ENCODE results near the gene QPCTL. TPM values are rescaled to one million over a fixed set of nuclear protein-coding genes. Genes with fewer than 3 reads are reported as not detected.
A peak's percentile ranks its signal among the peaks of the same experiment; 100 is the strongest.

QPCTL gene
- total and polyA plus RNA-seq, 2 of the 13 experiments (the other 11 are each of a cell fraction or from before 2014, with no cell fraction given) = 16.0 to 19.1 TPM

- no peak for DNase-seq (ENCODE audit: low spot score)
- H2AFZ ChIP-seq (ENCODE audit: low read length) = no peak overlapping the region
- no peaks in the 10 kb centered on the region for H3K9me3 ChIP-seq (ENCODE audit: low read length)
- H4K20me1 ChIP-seq (ENCODE audit: insufficient read depth, low read length) = no peaks in the 10 kb centered on the region
- peaks cover 33% of the 10 kb centered on the region for H3K4me1 ChIP-seq (ENCODE audit: insufficient read depth, low read length)
- no peak overlapping the region for H3K4me2 ChIP-seq (ENCODE audit: low read depth, low read length)
- FAIRE-seq = no peak
- TF ChIP-seq ZFAT (CRISPR knock-in tag; conservative IDR thresholded peaks at IDR 0.05) (no peak), CREB1 (IDR thresholded peaks at IDR 0.05) (peak; percentile 85), CREB1 (CRISPR knock-in tag; IDR thresholded peaks at IDR 0.05) (no peak), ZNF713 (CRISPR knock-in tag; IDR thresholded peaks at IDR 0.05) (no peak), IKZF4 (CRISPR knock-in tag; IDR thresholded peaks at IDR 0.05; ENCODE audit: borderline replicate concordance, low read depth, not compliant biosample characterization) (no peak), RBAK (CRISPR knock-in tag; IDR thresholded peaks at IDR 0.05) (no peak), NFYB (CRISPR knock-in tag; IDR thresholded peaks at IDR 0.05) (no peak), SIN3B (IDR thresholded peaks at IDR 0.05; ENCODE audit: low read length) (no peak), ZNF646 (CRISPR knock-in tag; IDR thresholded peaks at IDR 0.05) (0 out of 2 replicates have a peak, but pooled peaks have one; percentile 36), RXRB (CRISPR knock-in tag; IDR thresholded peaks at IDR 0.05; ENCODE audit: borderline replicate concordance) (no peak), MXD3 (CRISPR knock-in tag; IDR thresholded peaks at IDR 0.05) (no peak)
- ChIA-PET POLR2A (no interaction called here), CTCF (ENCODE audit: low intra/inter-chr PET ratio, low total read pairs) (no interaction called here)
- no peak overlapping the region for H3K4me3 ChIP-seq (replicated peaks in 1 of 3; ENCODE audit: insufficient read depth in 1 of 3, low read depth in 2 of 3, low read length in 3 of 3)
- H3K9ac ChIP-seq (ENCODE audit: insufficient read depth, low read depth, low read length) = no peak overlapping the region
- H3K79me2 ChIP-seq (ENCODE audit: insufficient read depth, low read length) = no peaks in the 10 kb centered on the region
- peaks cover 0 to 11% of the 10 kb centered on the region in 2 experiments; a peak in 2 of 5 replicates for H3K27me3 ChIP-seq (ENCODE audit: control insufficient read depth in 1 of 2, insufficient read depth in 2 of 2, low read length in 2 of 2)
- in situ Hi-C loops (cut with HindIII; ENCODE audit: extremely low pct_ligation_motif_present, low pct_unique_long_range_greater_than_20kb) (no loop called here), intact Hi-C loops (cut with micrococcal nuclease; ENCODE audit: unreplicated experiment) (no loop called here)
- BruUV-seq (replicated peaks) = no TSS peak
- ATAC-seq = no peak
- no peak overlapping the region for H3K27ac ChIP-seq (ENCODE audit: extremely low read length, insufficient read depth, low read length)
- no peaks in the 10 kb centered on the region for H3K36me3 ChIP-seq (replicated peaks in 1 of 2; ENCODE audit: control insufficient read depth in 1 of 2, insufficient read depth in 2 of 2, low read length in 2 of 2)
- WGBS (ENCODE audit: low lambda C conversion rate) = 12% methylated on average over 7 of the region's 7 CpGs
Measured at GRCh38 chr19:45664575-45664974, 27.9 kb upstream of the QPCTL start.
